ENCODE data around the gene GSTM3. TPM values are rescaled to one million over a fixed set of nuclear protein-coding genes. Genes with fewer than 3 reads are reported as not detected.

Gene GSTM3
- total and polyA plus RNA-seq, 9 donors, result 29.2 to 62.0 (median 50.8) TPM

- DNase-seq, result no peak
- peaks cover 44% of the 10 kb centered on the region for H3K4me1 ChIP-seq (ENCODE audit: control insufficient read depth, insufficient read depth, low read length)
- WGBS (ENCODE audit: insufficient coverage), result 88% methylated on average over 3 of the region's 5 CpGs
- H3K4me3 ChIP-seq (ENCODE audit: low read length), result no peak overlapping the region
- H3K27ac ChIP-seq (ENCODE audit: low read length), result no peak overlapping the region
- H3K36me3 ChIP-seq (ENCODE audit: control insufficient read depth, insufficient read depth, low read length), result no peaks in the 10 kb centered on the region
- no peaks in the 10 kb centered on the region for H3K9me3 ChIP-seq (replicated peaks; ENCODE audit: control insufficient read depth, low read depth, low read length)
- peaks cover 15% of the 10 kb centered on the region for H3K27me3 ChIP-seq (ENCODE audit: control insufficient read depth, insufficient read depth, low read length)
Measured at GRCh38 chr1:109786112-109786480, 45.3 kb upstream of the GSTM3 start.

- Histone ChIP-seq H3K4me3 (ENCODE audit: low read length) (no peak overlapping the region), H3K4me1 (ENCODE audit: control insufficient read depth, insufficient read depth, low read length) (peaks cover 39% of the 10 kb centered on the region), H3K27ac (ENCODE audit: low read length) (no peak overlapping the region), H3K27me3 (ENCODE audit: control insufficient read depth, insufficient read depth, low read length) (peaks cover 15% of the 10 kb centered on the region), H3K9me3 (replicated peaks; ENCODE audit: control insufficient read depth, low read depth, low read length) (no peaks in the 10 kb centered on the region), H3K36me3 (ENCODE audit: control insufficient read depth, insufficient read depth, low read length) (no peaks in the 10 kb centered on the region)
- no peak for DNase-seq
- WGBS (ENCODE audit: insufficient coverage), result 81% methylated on average over 3 of the region's 4 CpGs
Measured at GRCh38 chr1:109785446-109786111, 44.7 kb upstream of the GSTM3 start.

- WGBS (ENCODE audit: insufficient coverage), result 65% methylated on average over 2 of the region's 5 CpGs
- Histone ChIP-seq H3K36me3 (ENCODE audit: control insufficient read depth, insufficient read depth, low read length) (no peaks in the 10 kb centered on the region), H3K27ac (ENCODE audit: low read length) (no peak overlapping the region), H3K4me1 (ENCODE audit: control insufficient read depth, insufficient read depth, low read length) (peaks cover 37% of the 10 kb centered on the region), H3K27me3 (ENCODE audit: control insufficient read depth, insufficient read depth, low read length) (peaks cover 20% of the 10 kb centered on the region), H3K4me3 (ENCODE audit: low read length) (no peak overlapping the region), H3K9me3 (replicated peaks; ENCODE audit: control insufficient read depth, low read depth, low read length) (no peaks in the 10 kb centered on the region)
- no peak for DNase-seq
Measured at GRCh38 chr1:109784551-109785252, 43.9 kb upstream of the GSTM3 start.

GRCh38 chr1:109783436-109783835 is 42.6 kb upstream of the GSTM3 start:
- WGBS (ENCODE audit: insufficient coverage), result 51% methylated on average over 8 of the region's 8 CpGs
- Histone ChIP-seq H3K9me3 (replicated peaks; ENCODE audit: control insufficient read depth, low read depth, low read length) (no peaks in the 10 kb centered on the region), H3K27me3 (ENCODE audit: control insufficient read depth, insufficient read depth, low read length) (peaks cover 20% of the 10 kb centered on the region), H3K4me3 (ENCODE audit: low read length) (no peak overlapping the region), H3K27ac (ENCODE audit: low read length) (no peak overlapping the region), H3K36me3 (ENCODE audit: control insufficient read depth, insufficient read depth, low read length) (no peaks in the 10 kb centered on the region), H3K4me1 (ENCODE audit: control insufficient read depth, insufficient read depth, low read length) (peaks cover 29% of the 10 kb centered on the region)
- DNase-seq, result no peak

- no peaks in the 10 kb centered on the region for H3K36me3 ChIP-seq (ENCODE audit: control insufficient read depth, insufficient read depth, low read length)
- peaks cover 18% of the 10 kb centered on the region for H3K27me3 ChIP-seq (ENCODE audit: control insufficient read depth, insufficient read depth, low read length)
- no peak overlapping the region for H3K4me3 ChIP-seq (ENCODE audit: low read length)
- H3K27ac ChIP-seq (ENCODE audit: low read length), result peak overlapping the region; percentile 7
- no peak for DNase-seq
- no CpG with 5 or more reads among the region's 4 CpGs for WGBS (ENCODE audit: insufficient coverage)
- H3K9me3 ChIP-seq (replicated peaks; ENCODE audit: control insufficient read depth, low read depth, low read length), result no peaks in the 10 kb centered on the region
- H3K4me1 ChIP-seq (ENCODE audit: control insufficient read depth, insufficient read depth, low read length), result peaks cover 29% of the 10 kb centered on the region
Measured at GRCh38 chr1:109782927-109783326, 42.1 kb upstream of the GSTM3 start.

- DNase-seq, result peak; percentile 66
- peak overlapping the region; percentile 7 for H3K27ac ChIP-seq (ENCODE audit: low read length)
- WGBS (ENCODE audit: insufficient coverage), result no CpG with 5 or more reads among the region's 1 CpG
Measured at GRCh38 chr1:109782514-109782913, 41.7 kb upstream of the GSTM3 start.

GRCh38 chr1:109781806-109782205 is 41.0 kb upstream of the GSTM3 start:
- WGBS (ENCODE audit: insufficient coverage), result no CpG with 5 or more reads among the region's 2 CpGs

More at GRCh38 chr1:109782514-109782913, 41.7 kb upstream of the GSTM3 start:
- Histone ChIP-seq H3K36me3 (ENCODE audit: control insufficient read depth, insufficient read depth, low read length) (no peaks in the 10 kb centered on the region), H3K4me3 (ENCODE audit: low read length) (no peak overlapping the region), H3K4me1 (ENCODE audit: control insufficient read depth, insufficient read depth, low read length) (peaks cover 29% of the 10 kb centered on the region), H3K27me3 (ENCODE audit: control insufficient read depth, insufficient read depth, low read length) (peaks cover 14% of the 10 kb centered on the region), H3K9me3 (replicated peaks; ENCODE audit: control insufficient read depth, low read depth, low read length) (no peaks in the 10 kb centered on the region)

GRCh38 chr1:109780982-109781381 is 40.1 kb upstream of the GSTM3 start:
- no peaks in the 10 kb centered on the region for H3K36me3 ChIP-seq (ENCODE audit: control insufficient read depth, insufficient read depth, low read length)
- WGBS (ENCODE audit: insufficient coverage), result no CpG with 5 or more reads among the region's 1 CpG

More at GRCh38 chr1:109781806-109782205, 41.0 kb upstream of the GSTM3 start:
- Histone ChIP-seq H3K4me1 (ENCODE audit: control insufficient read depth, insufficient read depth, low read length) (peaks cover 31% of the 10 kb centered on the region), H3K36me3 (ENCODE audit: control insufficient read depth, insufficient read depth, low read length) (no peaks in the 10 kb centered on the region), H3K4me3 (ENCODE audit: low read length) (no peak overlapping the region), H3K9me3 (replicated peaks; ENCODE audit: control insufficient read depth, low read depth, low read length) (no peaks in the 10 kb centered on the region), H3K27ac (ENCODE audit: low read length) (no peak overlapping the region), H3K27me3 (ENCODE audit: control insufficient read depth, insufficient read depth, low read length) (peaks cover 14% of the 10 kb centered on the region)
- DNase-seq, result no peak

GRCh38 chr1:109777980-109778625 is 37.3 kb upstream of the GSTM3 start:
- H3K4me3 ChIP-seq (ENCODE audit: low read length), result no peak overlapping the region
- H3K4me1 ChIP-seq (ENCODE audit: control insufficient read depth, insufficient read depth, low read length), result peaks cover 11% of the 10 kb centered on the region
- no peaks in the 10 kb centered on the region for H3K9me3 ChIP-seq (replicated peaks; ENCODE audit: control insufficient read depth, low read depth, low read length)
- H3K27me3 ChIP-seq (ENCODE audit: control insufficient read depth, insufficient read depth, low read length), result peaks cover 9% of the 10 kb centered on the region
- no peak for DNase-seq
- no peaks in the 10 kb centered on the region for H3K36me3 ChIP-seq (ENCODE audit: control insufficient read depth, insufficient read depth, low read length)
- 91% methylated on average over 6 of the region's 9 CpGs for WGBS (ENCODE audit: insufficient coverage)
- H3K27ac ChIP-seq (ENCODE audit: low read length), result no peak overlapping the region

More at GRCh38 chr1:109780982-109781381, 40.1 kb upstream of the GSTM3 start:
- Histone ChIP-seq H3K27me3 (ENCODE audit: control insufficient read depth, insufficient read depth, low read length) (peaks cover 14% of the 10 kb centered on the region), H3K27ac (ENCODE audit: low read length) (no peak overlapping the region), H3K4me3 (ENCODE audit: low read length) (no peak overlapping the region), H3K9me3 (replicated peaks; ENCODE audit: control insufficient read depth, low read depth, low read length) (no peaks in the 10 kb centered on the region), H3K4me1 (ENCODE audit: control insufficient read depth, insufficient read depth, low read length) (peaks cover 24% of the 10 kb centered on the region)
- no peak for DNase-seq

- peaks cover 4% of the 10 kb centered on the region for H3K4me1 ChIP-seq (ENCODE audit: control insufficient read depth, insufficient read depth, low read length)
- DNase-seq, result no peak
- no peaks in the 10 kb centered on the region for H3K9me3 ChIP-seq (replicated peaks; ENCODE audit: control insufficient read depth, low read depth, low read length)
- no peaks in the 10 kb centered on the region for H3K36me3 ChIP-seq (ENCODE audit: control insufficient read depth, insufficient read depth, low read length)
- no peak overlapping the region for H3K27ac ChIP-seq (ENCODE audit: low read length)
- H3K4me3 ChIP-seq (ENCODE audit: low read length), result no peak overlapping the region
- 84% methylated on average over 6 of the region's 7 CpGs for WGBS (ENCODE audit: insufficient coverage)
- peaks cover 9% of the 10 kb centered on the region for H3K27me3 ChIP-seq (ENCODE audit: control insufficient read depth, insufficient read depth, low read length)
Measured at GRCh38 chr1:109777436-109777835, 36.6 kb upstream of the GSTM3 start.

Data from muscle of leg (tissue), 11 donors.